HG02973 (cell line): Measurements from ENCODE around the gene EIF5A2.

Experiments
- ATAC-seq: cut with Tn5 transposase; IDR thresholded peaks from one replicate; pipeline ENCODE4 v1.9.1; 2021; ENCODE audit warnings: moderate library complexity; ENCODE audit not compliant: unreplicated experiment

The EIF5A2 gene

DNA sequence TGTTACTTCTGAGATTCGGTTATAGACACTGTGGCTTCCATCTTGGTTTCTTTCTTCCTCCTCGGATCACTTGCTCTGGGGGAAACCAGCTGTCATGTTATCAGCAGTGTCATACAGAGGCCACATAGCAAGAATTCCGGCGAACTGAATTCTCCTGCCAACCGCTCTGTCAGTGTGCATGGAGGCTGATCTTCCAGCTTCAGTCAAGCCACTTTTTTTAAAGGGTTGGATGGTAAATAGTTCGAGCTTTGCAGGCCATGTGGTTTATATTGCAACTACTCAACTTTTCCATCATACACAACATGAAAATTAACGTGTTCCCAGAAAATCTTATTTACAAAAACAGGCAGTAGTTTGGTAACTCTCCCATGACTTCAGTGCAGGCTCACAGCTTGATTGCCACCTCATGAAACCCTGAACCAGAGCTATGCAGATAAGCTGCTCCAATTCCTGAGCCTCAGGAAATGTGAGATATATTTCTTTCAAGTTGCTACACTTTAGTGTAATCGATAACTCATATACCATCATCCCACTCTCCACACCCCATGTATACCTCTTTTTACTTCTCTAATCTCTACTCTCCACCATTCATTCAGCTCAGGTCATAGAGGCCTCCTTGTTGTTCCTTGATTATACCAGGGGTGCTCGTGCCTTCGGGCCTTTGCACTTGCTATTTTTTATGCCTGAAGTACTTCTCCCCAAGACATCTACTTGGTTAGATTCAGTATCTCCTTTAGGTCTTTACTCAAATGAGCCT, 45.6 kb downstream of the EIF5A2 start:
- ATAC-seq = no peak

DNA sequence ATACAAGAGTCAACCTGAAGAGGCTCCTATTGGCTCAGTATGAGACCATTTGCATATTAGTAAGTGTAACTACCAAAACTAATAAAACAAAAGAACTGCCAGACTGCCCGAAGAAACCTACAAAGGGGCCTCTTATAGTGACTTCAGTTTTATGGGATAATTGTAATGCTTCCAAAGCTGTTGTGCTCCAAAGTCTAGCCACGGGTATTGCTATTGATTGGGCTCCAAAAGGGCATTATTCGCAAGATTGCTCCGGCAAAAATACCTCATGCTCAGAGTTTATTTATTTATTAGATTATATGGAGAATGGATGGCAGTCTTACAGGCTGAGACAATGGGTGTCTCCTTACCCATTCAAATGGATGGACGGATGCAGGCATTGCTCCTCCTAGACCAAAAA, 49.8 kb downstream of the EIF5A2 start:
- no peak for ATAC-seq

DNA sequence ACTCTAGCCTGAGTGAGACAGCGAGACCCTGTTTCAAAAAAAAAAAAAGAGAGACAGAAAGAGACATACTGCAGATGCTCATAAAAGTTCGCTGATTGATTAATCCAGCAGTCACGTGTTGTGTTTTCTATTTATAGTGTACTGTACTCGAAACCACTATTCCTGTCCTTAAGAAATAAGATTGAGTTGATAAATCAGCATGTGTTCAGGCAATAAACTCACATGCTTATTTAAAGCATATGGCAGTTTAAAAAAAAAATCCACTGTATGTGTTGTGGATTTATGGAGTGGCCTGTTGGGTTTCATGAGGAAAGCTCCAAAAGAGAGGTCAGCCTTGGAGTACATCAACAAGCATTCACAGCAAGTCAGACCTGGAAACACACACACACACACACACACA, 56.1 kb downstream of the EIF5A2 start:
- no peak for ATAC-seq

DNA sequence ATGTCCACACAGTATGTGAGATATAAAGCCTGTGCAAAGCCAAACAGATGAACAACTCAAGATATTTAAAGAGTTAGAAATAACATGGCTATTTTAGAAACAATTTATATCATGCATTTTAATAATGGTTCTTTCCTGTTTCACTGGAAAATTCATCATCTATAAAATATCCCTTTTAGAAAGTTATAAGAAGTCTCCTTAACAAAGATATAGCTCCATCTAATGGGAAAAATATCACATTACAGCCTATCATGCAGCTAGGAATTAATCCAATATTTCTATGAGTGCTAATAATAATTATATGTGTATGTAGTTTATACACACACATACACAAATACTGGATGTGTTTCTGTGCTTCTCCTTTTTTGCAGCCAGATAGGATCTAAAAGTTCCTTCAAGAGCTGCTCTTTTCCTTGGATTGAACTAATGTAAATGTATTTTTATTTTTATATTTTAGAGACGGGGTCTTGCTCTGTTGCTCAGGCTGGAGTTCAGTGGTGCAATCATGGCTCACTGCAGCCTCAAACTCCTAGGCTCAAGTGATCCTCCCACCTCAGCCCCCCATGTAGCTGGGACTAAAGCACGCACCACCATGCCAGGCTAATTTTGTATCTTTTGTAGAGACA, 60.0 kb downstream of the EIF5A2 start:
- no peak for ATAC-seq

DNA sequence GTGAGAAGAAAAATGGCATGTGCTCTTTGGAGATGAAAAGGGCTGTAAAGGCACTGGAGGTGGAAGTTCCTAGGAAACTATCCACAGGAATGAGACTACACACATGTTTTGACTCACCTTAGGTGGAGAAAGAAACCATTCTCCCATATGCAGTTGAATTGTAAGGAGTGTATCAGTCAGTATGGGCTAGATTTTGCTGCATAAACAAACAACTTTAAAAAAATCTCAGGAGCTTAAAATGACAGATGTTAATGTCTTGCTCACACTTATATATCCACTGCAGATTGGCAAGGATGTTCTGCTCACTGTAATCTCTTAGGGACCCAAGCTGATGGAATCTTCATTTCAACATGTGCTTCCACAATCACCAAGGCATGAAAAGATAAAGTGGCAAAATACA, 64.1 kb downstream of the EIF5A2 start:
- ATAC-seq = no peak

DNA sequence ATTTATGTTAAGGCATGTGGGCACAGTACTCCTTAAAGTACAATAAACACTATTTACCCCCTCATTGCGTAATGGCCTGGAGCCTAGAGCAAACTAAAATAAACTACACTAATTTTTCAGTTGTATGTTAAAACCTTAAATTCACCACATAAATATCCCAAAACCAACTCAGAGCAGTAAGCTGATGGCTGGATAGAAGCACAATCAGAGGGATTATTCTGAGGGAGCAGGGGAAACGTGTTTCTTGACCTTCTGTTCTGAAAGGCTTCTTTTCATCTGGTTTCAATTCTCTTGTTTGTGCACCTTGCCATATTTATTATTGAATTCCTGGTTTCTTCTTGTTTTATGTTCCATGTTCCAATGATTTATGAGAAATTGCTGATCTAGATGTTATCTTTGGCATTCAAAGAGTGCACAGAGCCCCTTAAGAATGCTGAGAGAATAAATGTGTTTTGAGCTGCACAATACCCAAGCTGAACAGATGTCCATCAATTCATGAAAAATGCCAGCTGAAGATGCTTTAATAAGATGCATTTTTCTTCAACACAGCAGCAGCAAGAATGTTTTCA, 68.1 kb downstream of the EIF5A2 start:
- ATAC-seq = no peak

DNA sequence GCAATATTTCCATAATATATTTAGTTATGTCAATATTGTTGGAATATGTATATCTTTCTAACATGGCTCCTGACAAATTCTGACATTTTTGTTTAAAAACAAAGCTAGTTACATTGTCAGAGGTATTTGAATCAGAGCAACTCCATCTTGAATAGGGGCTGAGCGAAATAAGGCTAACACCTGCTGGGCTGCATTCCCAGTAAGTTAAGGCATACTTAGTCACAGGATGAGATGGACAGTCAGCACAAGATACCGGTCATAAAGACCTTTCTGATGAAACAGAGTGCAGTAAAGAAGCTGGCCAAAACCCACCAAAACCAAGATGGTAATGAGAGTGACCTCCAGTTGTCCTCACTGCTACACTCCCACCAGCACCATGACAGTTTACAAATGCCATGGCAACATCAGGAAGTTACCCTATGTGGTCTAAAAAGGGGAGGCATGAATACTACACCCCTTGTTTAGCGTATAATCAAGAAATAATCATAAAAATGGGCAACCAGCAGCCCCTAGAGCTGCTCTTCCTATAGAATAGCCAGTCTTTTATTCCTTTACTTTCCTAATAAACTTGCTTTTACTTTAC, 68.8 kb downstream of the EIF5A2 start:
- no peak for ATAC-seq
